ENCODE measurements around the gene SORCS1.

The SORCS1 gene

DNA sequence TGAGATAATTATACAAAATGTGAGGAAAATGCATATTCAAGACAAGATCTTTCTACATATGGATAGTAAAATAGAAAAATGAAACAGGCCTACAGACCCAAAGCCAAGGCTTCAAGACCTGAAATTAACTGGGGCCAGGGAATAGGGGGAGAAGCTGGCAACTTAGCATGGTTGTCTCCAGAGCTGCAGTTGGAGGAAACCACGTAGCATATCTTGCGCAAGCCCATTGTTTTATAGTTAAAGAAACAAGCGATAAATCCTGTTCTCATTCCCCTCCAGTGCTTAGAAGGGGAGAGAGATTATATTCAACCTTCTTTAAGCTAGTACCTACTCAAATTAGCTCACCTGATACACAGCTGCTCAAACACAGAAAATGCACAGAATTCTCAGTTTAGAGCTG lies 197.1 kb downstream of the SORCS1 start:
- no peak for DNase-seq
- Mint-ChIP-seq H3K9me3 (peaks cover 5% of the 10 kb centered on the region), H3K27me3 (ENCODE audit: low read depth, poor library complexity) (peaks cover 6% of the 10 kb centered on the region), H3K4me1 (peaks cover 3% of the 10 kb centered on the region), H3K36me3 (ENCODE audit: low read depth) (peaks cover 4% of the 10 kb centered on the region), H3K27ac (no peak overlapping the region), H3K4me3 (no peak overlapping the region)
- TF ChIP-seq, protein P1, sequence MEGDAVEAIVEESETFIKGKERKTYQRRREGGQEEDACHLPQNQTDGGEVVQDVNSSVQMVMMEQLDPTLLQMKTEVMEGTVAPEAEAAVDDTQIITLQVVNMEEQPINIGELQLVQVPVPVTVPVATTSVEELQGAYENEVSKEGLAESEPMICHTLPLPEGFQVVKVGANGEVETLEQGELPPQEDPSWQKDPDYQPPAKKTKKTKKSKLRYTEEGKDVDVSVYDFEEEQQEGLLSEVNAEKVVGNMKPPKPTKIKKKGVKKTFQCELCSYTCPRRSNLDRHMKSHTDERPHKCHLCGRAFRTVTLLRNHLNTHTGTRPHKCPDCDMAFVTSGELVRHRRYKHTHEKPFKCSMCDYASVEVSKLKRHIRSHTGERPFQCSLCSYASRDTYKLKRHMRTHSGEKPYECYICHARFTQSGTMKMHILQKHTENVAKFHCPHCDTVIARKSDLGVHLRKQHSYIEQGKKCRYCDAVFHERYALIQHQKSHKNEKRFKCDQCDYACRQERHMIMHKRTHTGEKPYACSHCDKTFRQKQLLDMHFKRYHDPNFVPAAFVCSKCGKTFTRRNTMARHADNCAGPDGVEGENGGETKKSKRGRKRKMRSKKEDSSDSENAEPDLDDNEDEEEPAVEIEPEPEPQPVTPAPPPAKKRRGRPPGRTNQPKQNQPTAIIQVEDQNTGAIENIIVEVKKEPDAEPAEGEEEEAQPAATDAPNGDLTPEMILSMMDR (IDR thresholded peaks at IDR 0.05) = no peak

DNA sequence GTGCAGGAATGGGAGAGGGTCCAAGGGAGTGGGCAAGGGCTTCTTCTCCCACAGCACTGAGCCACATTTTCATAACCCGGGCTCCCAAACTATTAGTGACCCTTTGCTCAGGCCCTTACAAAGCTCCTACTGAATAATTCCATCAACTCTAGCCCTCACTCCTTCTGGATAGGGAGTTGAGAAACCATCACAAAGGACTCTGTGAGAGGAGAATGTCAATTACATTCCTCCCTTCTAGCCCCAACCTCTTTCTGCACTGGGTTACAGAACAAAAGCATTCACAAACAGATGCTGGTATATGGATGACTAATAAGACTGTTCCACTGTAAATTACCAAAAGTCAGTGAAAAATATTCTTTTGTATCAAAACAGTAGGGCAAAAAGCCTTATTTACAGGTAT lies 203.7 kb downstream of the SORCS1 start:
- no peak overlapping the region for H3K27ac Mint-ChIP-seq
- peaks cover 11% of the 10 kb centered on the region for H3K4me1 Mint-ChIP-seq
- H3K36me3 Mint-ChIP-seq (ENCODE audit: low read depth) = peaks cover 4% of the 10 kb centered on the region
- DNase-seq = no peak
- peaks cover 7% of the 10 kb centered on the region for H3K9me3 Mint-ChIP-seq
- peaks cover 11% of the 10 kb centered on the region for H3K27me3 Mint-ChIP-seq (ENCODE audit: low read depth, poor library complexity)
- no peak overlapping the region for H3K4me3 Mint-ChIP-seq
- TF ChIP-seq, protein P1 (IDR thresholded peaks at IDR 0.05) = no peak

DNA sequence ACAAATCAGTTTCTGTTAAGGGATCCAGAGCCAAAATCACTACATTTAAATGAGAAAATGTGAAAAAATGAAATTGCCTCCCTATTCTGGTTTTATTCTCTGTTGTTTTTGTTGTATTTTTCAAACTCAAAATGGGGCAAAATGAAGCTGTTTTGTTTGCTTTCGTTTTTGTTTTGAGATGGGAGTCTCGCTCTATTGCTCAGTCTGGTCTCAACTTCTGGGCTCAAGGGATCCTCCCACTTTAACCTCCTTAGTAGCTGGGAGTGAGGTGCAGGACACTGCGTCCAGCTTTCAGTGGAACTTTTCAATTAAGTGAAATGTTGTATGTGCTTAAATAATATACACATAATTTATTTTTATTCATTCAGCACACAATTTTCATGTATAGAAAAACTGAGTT lies 205.0 kb downstream of the SORCS1 start:
- no peak overlapping the region for H3K27ac Mint-ChIP-seq
- peaks cover 4% of the 10 kb centered on the region for H3K36me3 Mint-ChIP-seq (ENCODE audit: low read depth)
- TF ChIP-seq, protein P1 (IDR thresholded peaks at IDR 0.05) = no peak
- DNase-seq = no peak
- no peak overlapping the region for H3K4me3 Mint-ChIP-seq
- H3K4me1 Mint-ChIP-seq = peaks cover 11% of the 10 kb centered on the region
- peaks cover 7% of the 10 kb centered on the region for H3K9me3 Mint-ChIP-seq
- H3K27me3 Mint-ChIP-seq (ENCODE audit: low read depth, poor library complexity) = peaks cover 8% of the 10 kb centered on the region

DNA sequence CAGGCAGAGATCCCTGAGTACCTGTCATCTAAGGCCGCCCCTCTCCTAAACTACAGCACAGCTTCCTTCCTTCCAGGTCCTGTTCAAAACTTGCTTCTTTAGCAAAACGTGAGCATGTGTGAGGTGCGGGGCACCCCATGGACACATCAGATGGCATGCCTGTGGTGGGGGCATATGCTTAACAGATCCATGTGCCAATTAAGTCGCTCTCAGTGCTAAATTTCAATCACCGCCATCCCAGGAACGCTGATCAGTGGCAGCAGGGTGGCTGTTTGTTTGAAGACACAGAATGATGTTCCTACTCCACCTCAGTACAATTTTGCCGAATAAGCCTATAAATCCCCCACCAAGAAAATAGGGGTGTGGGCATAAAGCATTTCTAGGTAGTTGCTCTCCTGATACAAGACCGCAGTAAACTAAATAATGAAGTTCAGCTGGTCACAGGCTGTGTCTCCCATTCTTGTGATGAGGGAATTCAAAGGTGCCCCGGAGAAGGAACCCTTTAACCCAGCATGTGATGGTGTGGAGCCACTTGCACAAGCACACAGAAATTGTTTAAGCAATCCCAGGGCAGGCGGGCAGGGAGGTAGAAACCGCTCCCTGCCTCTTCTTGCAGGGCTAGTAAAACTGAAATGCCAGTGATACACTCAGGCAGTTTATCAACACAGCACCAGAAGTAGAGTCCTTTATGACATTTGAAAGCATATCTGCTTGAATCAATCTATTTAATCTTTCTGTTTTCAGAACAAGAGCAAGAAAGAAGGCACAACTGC lies 205.7 kb downstream of the SORCS1 start:
- Mint-ChIP-seq H3K9me3 (peaks cover 7% of the 10 kb centered on the region), H3K36me3 (ENCODE audit: low read depth) (peaks cover 4% of the 10 kb centered on the region), H3K4me1 (peaks cover 11% of the 10 kb centered on the region), H3K27ac (no peak overlapping the region), H3K4me3 (no peak overlapping the region), H3K27me3 (ENCODE audit: low read depth, poor library complexity) (peaks cover 8% of the 10 kb centered on the region)
- DNase-seq = no peak
- TF ChIP-seq, protein P1 (IDR thresholded peaks at IDR 0.05) = no peak

DNA sequence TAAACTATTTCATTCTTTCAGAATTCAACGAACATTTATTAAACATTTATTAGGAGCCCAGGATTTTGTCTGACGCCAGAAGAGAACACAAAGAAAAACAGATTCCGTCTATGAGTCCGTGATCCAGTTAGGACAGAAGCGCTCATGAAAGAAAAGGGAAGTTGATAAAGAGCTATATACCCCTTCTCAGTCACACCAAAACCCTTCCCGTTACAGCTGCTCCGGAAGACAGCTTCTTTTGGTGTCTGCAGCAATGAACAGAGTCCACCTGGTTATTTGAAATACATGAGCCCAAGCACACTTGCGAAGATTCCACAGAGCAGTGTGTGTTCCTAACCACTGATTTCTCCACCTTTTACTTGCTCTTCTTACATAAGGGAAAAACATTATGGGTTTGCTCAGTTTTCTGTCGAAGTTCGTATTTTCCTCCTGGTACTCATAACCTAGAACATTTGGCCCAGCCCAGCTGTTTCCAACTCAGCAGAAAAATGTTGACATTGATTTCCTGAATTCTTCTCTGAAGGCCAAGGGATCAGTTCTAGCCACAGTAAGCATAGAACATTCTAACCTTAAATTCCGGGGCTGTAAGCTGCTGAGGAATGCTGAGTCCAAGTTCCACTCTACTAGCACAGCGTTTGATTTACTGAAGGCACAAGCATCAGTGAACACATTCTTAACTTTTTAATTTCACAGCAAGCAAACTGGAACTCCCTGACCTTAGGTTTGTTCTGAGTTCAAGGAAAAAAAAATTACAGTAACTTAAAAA lies 206.5 kb downstream of the SORCS1 start:
- H3K9me3 Mint-ChIP-seq = peaks cover 7% of the 10 kb centered on the region
- H3K27ac Mint-ChIP-seq = no peak overlapping the region
- DNase-seq = no peak
- peaks cover 4% of the 10 kb centered on the region for H3K36me3 Mint-ChIP-seq (ENCODE audit: low read depth)
- TF ChIP-seq, protein P1 (IDR thresholded peaks at IDR 0.05) = no peak
- H3K4me3 Mint-ChIP-seq = no peak overlapping the region
- H3K27me3 Mint-ChIP-seq (ENCODE audit: low read depth, poor library complexity) = peaks cover 8% of the 10 kb centered on the region
- peaks cover 11% of the 10 kb centered on the region for H3K4me1 Mint-ChIP-seq
